Thyroid gland (tissue), 4 donors: ENCODE measurements around the gene KIF3A. TPM values are rescaled to one million over a fixed set of nuclear protein-coding genes. Genes with fewer than 3 reads are reported as not detected.

Experiments
- DNase-seq, 2 donors: peaks; one replicate each; pipeline ENCODE4 v3.0.0-alpha.2; 2019
- H3K27ac ChIP-seq, 3 donors: fragments of 200-600 bp; sonication (generic); 1 replicate in 2 of 3; 2 replicates in 1 of 3; pipeline ENCODE4 v1.5.1; 2016 to 2019; ENCODE audit warnings: mild to moderate bottlenecking in 1 of 3, moderate library complexity in 1 of 3
- H3K27me3 ChIP-seq: fragments of 200-600 bp; sonication (generic); one replicate; pipeline ENCODE4 v1.5.1; 2019
- H3K36me3 ChIP-seq, 2 donors: fragments of 200-600 bp; sonication (generic); one replicate each; pipeline ENCODE4 v1.5.1; 2016 to 2019
- H3K4me1 ChIP-seq, 2 donors: fragments of 200-600 bp; sonication (generic); one replicate each; pipeline ENCODE4 v1.5.1; 2017 to 2019
- H3K4me3 ChIP-seq, 3 donors: fragments of 200-600 bp; sonication (generic); replicated peaks in 1 of 3; 1 replicate in 2 of 3; 2 replicates in 1 of 3; pipeline ENCODE4 v1.5.1; 2016; ENCODE audit warnings: mild to moderate bottlenecking in 1 of 3
- H3K9me3 ChIP-seq: fragments of 200-600 bp; sonication (generic); one replicate; pipeline ENCODE4 v1.5.1; 2017
- POLR2A ChIP-seq, 2 donors: fragments of 450-650 bp; IDR thresholded peaks; one replicate each; pipeline ENCODE4 v1.6.1; 2017; ENCODE audit warnings: antibody characterized with exemption in 2 of 2, mild to moderate bottlenecking in 2 of 2, moderate library complexity in 1 of 2
- WGBS, 2 donors: methylation state at CpG; one replicate each; pipeline ENCODE4 v1.1.5; 2017; 5-methylcytosine and 5-hydroxymethylcytosine counted together
- intact Hi-C: fragments of 100-400 bp; cut with DNase I; formaldehyde crosslinking; loops from one replicate; pipeline ENCODE4 v1.15.1; 2023
- total RNA-seq, 4 donors: library from RNA; depleted of rRNA; stranded (reverse); fragments of >200 nt; gene quantifications; one replicate each; pipeline ENCODE4 v1.2.3, GENCODE V29; 2016
- TF ChIP-seq, protein P1 (sequence below), 6 experiments: fragments of 200-600 bp in 3 of 6; fragments of 450-650 bp in 3 of 6; sonication (generic) in 3 of 6; IDR thresholded peaks; one replicate each; pipeline ENCODE4 v1.5.1; 2016 to 2019; ENCODE audit warnings: antibody characterized with exemption in 6 of 6, mild to moderate bottlenecking in 2 of 6, inconsistent platforms in 1 of 6, moderate library complexity in 1 of 6

Gene KIF3A
- total RNA-seq, 4 donors from 2014 or later: 8.2 to 12.2 (median 10.5) TPM

GRCh38 chr5:132671000-132671399 lies 66.3 kb downstream of the KIF3A start:
- no peak overlapping the region for H3K27ac ChIP-seq
- H3K4me3 ChIP-seq: no peak overlapping the region
- 94 to 95% methylated on average over 3 of the region's 3 CpGs for WGBS, 2 donors
- TF ChIP-seq, protein P1, sequence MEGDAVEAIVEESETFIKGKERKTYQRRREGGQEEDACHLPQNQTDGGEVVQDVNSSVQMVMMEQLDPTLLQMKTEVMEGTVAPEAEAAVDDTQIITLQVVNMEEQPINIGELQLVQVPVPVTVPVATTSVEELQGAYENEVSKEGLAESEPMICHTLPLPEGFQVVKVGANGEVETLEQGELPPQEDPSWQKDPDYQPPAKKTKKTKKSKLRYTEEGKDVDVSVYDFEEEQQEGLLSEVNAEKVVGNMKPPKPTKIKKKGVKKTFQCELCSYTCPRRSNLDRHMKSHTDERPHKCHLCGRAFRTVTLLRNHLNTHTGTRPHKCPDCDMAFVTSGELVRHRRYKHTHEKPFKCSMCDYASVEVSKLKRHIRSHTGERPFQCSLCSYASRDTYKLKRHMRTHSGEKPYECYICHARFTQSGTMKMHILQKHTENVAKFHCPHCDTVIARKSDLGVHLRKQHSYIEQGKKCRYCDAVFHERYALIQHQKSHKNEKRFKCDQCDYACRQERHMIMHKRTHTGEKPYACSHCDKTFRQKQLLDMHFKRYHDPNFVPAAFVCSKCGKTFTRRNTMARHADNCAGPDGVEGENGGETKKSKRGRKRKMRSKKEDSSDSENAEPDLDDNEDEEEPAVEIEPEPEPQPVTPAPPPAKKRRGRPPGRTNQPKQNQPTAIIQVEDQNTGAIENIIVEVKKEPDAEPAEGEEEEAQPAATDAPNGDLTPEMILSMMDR (IDR thresholded peaks at IDR 0.05): no peak
- TF ChIP-seq POLR2A (IDR thresholded peaks at IDR 0.05): no peak
- peaks cover 0 to 8% of the 10 kb centered on the region in 2 donors for H3K4me1 ChIP-seq
- DNase-seq: no peak
- no peaks in the 10 kb centered on the region for H3K9me3 ChIP-seq
- H3K36me3 ChIP-seq: no peaks in the 10 kb centered on the region
- intact Hi-C loops: no loop called here
- H3K27me3 ChIP-seq: no peaks in the 10 kb centered on the region

DNA sequence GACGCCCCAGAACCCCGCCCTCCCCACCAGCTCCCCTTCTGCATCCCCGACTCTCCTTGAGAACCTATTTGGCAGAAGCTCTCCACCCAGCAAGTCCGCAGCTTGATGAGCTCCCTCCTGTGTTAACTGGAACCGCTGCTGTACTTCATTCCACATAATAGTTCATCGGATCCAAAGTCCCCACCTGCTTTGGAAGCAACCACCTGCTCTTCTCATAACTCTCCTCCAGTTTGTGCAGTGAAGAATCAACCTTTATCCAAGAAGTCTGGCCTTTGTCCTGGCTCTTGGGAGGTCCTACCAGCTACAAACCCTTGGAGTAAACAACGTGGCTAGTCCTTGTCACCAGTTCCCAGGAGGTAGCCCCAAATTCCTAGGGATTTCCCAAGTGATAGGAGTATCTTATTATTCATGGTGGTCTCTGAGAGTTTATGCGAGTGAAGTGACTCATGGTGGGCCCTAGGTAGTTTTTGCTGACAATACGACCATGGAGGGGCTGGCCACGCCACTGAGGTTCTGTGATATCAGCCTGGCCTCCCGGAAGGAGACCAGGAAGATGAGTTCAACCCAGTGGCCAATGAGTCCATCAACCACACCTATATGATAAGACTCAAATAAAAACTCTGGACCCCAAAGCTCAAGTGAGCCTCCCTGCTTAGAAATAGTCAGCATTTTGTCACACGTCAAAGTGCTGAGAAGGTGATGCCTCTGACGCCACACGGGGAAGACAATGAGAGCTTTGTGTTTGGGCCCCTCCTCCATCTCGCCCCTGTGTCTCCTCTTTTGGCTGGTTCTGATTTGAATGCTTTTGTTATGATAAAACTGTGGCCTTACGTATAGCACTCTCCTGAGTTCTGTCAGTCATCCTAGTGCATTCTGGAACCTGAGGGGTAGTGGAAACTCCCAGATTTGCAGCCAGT lies 67.1 kb downstream of the KIF3A start:
- Histone ChIP-seq H3K9me3 (no peaks in the 10 kb centered on the region), H3K4me3 (no peak overlapping the region), H3K27ac (no peak overlapping the region), H3K4me1 (peaks cover 0 to 8% of the 10 kb centered on the region in 2 donors), H3K36me3 (no peaks in the 10 kb centered on the region), H3K27me3 (no peaks in the 10 kb centered on the region)
- intact Hi-C loops: no loop called here
- 90% methylated on average over 16 of the region's 16 CpGs for WGBS, 2 donors
- TF ChIP-seq POLR2A (IDR thresholded peaks at IDR 0.05): no peak
- TF ChIP-seq, protein P1 (IDR thresholded peaks at IDR 0.05): no peak
- DNase-seq: no peak

DNA sequence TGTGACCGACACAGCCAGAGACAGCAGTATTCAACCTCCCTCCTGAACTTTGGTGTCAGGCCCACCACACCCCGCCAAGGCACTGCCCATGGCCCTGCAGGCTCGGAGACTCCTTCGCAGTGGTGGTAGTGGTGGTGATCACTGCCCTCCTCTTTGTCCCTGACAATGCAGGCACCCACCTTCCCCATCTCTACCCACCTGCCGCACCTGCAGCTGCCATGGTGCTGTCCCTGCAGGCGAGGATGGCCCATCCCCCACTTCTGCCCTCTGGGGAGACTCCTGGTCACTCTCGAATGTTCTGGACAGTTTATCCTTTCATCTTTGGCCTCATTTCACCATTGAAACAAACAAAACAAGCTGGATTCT lies 67.9 kb downstream of the KIF3A start:
- no peak for DNase-seq
- Histone ChIP-seq H3K27ac (no peak overlapping the region), H3K36me3 (no peaks in the 10 kb centered on the region), H3K9me3 (no peaks in the 10 kb centered on the region), H3K4me3 (no peak overlapping the region), H3K27me3 (no peaks in the 10 kb centered on the region), H3K4me1 (peaks cover 0 to 3% of the 10 kb centered on the region in 2 donors)
- WGBS, 2 donors: 82 to 88% methylated on average over 7 of the region's 7 CpGs
- intact Hi-C loops: no loop called here
- TF ChIP-seq POLR2A (IDR thresholded peaks at IDR 0.05): no peak
- TF ChIP-seq, protein P1 (IDR thresholded peaks at IDR 0.05): no peak

- Histone ChIP-seq H3K4me3 (no peak overlapping the region), H3K36me3 (no peaks in the 10 kb centered on the region), H3K4me1 (no peaks in the 10 kb centered on the region), H3K27ac (no peak overlapping the region), H3K9me3 (no peaks in the 10 kb centered on the region), H3K27me3 (no peaks in the 10 kb centered on the region)
- 87 to 90% methylated on average over 12 to 14 of the region's 14 CpGs for whole genome bisulfite sequencing, 2 donors
- no peak for TF ChIP-seq POLR2A (IDR thresholded peaks at IDR 0.05)
- TF ChIP-seq, protein P1 (IDR thresholded peaks at IDR 0.05): no peak
- DNase-seq: no peak
- intact Hi-C loops: no loop called here
These were observed 68.5 kb downstream of the KIF3A start for GRCh38 chr5:132668706-132669454.
